ENCODE measurements around the gene IFT80.
"Not testable (repeated sequence)": the region's sequence is repeated elsewhere in the genome, so short reads cannot be mapped to it uniquely, and the experiment has no call there.

GRCh38 chr3:160362896-160363295 lies 36.1 kb downstream of the IFT80 start:
- TF ChIP-seq POLR2A, SMC3 (IDR thresholded peaks at IDR 0.05; ENCODE audit: low read depth, low read length): not testable (repeated sequence)
